CD14-positive monocyte (primary cell): ENCODE data around the gene UGT3A1. TPM values are rescaled to one million over a fixed set of nuclear protein-coding genes. Genes with fewer than 3 reads are reported as not detected.

Experiments
- DNase-seq, 3 donors: peaks; one replicate each; pipeline ENCODE4 v3.0.0-alpha.2; 2011 to 2022
- H2AFZ ChIP-seq: 2 replicates; pipeline ENCODE4 v1.6.0; 2012; ENCODE audit warnings: mild to moderate bottlenecking, low read depth, low read length, inconsistent platforms; ENCODE audit not compliant: insufficient read depth, poor library complexity, severe bottlenecking
- H3K27ac ChIP-seq, 2 donors: 1 replicate in 1 of 2; 2 replicates in 1 of 2; pipeline ENCODE4 v1.5.1; 2012 to 2013; ENCODE audit warnings: low read length in 2 of 2, control low read depth in 1 of 2, inconsistent platforms in 1 of 2, low read depth in 1 of 2, mild to moderate bottlenecking in 1 of 2
- H3K27me3 ChIP-seq, 2 donors: one replicate each; pipeline versions ENCODE4 v1.6.0 to v1.6.1; 2011 to 2013; ENCODE audit warnings: low read length in 2 of 2; ENCODE audit not compliant: control insufficient read depth in 2 of 2, insufficient read depth in 2 of 2
- H3K36me3 ChIP-seq, 2 donors: replicated peaks in 1 of 2; 1 replicate in 1 of 2; 2 replicates in 1 of 2; pipeline versions ENCODE4 v1.5.1 to v1.6.1; 2012 to 2013; ENCODE audit warnings: low read length in 2 of 2, control low read depth in 1 of 2, inconsistent platforms in 1 of 2, mild to moderate bottlenecking in 1 of 2; ENCODE audit not compliant: insufficient read depth in 2 of 2, control insufficient read depth in 1 of 2
- H3K4me1 ChIP-seq, 2 donors: 1 replicate in 1 of 2; 2 replicates in 1 of 2; pipeline versions ENCODE4 v1.5.1 to v1.6.1; 2012 to 2013; ENCODE audit warnings: low read length in 2 of 2, control low read depth in 1 of 2, inconsistent platforms in 1 of 2, mild to moderate bottlenecking in 1 of 2, moderate library complexity in 1 of 2; ENCODE audit not compliant: insufficient read depth in 2 of 2, control insufficient read depth in 1 of 2
- H3K4me2 ChIP-seq: replicated peaks from 2 replicates; pipeline ENCODE3; 2012; ENCODE audit warnings: low read length, moderate library complexity, mild to moderate bottlenecking; ENCODE audit not compliant: poor library complexity, severe bottlenecking; ENCODE audit errors: extremely low read depth
- H3K4me3 ChIP-seq, 3 experiments: fragments of 200-600 bp in 1 of 3; sonication (generic) in 1 of 3; replicated peaks in 1 of 3; 1 replicate in 2 of 3; 2 replicates in 1 of 3; pipeline ENCODE4 v1.5.1; 2011 to 2013; ENCODE audit warnings: low read length in 3 of 3, mild to moderate bottlenecking in 3 of 3, control low read depth in 2 of 3, low read depth in 2 of 3, inconsistent platforms in 1 of 3, moderate library complexity in 1 of 3
- H3K79me2 ChIP-seq: 2 replicates; pipeline ENCODE4 v1.6.0; 2012; ENCODE audit warnings: mild to moderate bottlenecking, control low read depth, inconsistent platforms, low read length, moderate library complexity; ENCODE audit not compliant: insufficient read depth
- H3K9ac ChIP-seq: 2 replicates; pipeline ENCODE4 v1.6.0; 2017; ENCODE audit warnings: low read length, mild to moderate bottlenecking; ENCODE audit not compliant: insufficient read depth, poor library complexity, severe bottlenecking
- H3K9me3 ChIP-seq, 2 donors: replicated peaks in 1 of 2; 1 replicate in 1 of 2; 2 replicates in 1 of 2; pipeline versions ENCODE4 v1.5.1 to v1.6.1; 2012 to 2013; ENCODE audit warnings: low read length in 2 of 2, control low read depth in 1 of 2; ENCODE audit not compliant: control insufficient read depth in 1 of 2, insufficient read depth in 1 of 2
- H4K20me1 ChIP-seq: 2 replicates; pipeline ENCODE4 v1.6.0; 2012; ENCODE audit warnings: mild to moderate bottlenecking, low read length, control low read depth, moderate library complexity; ENCODE audit not compliant: insufficient read depth
- H3K27ac Mint-ChIP-seq, 7 donors: one replicate each; pipeline ENCODE4 v1.8.0; 2020; ENCODE audit warnings: mild to moderate bottlenecking in 7 of 7, mixed read lengths in 7 of 7, moderate library complexity in 6 of 7, inconsistent platforms in 2 of 7
- H3K27me3 Mint-ChIP-seq, 3 donors: one replicate each; pipeline ENCODE4 v1.8.0; 2021 to 2022; ENCODE audit warnings: low read depth in 3 of 3, mild to moderate bottlenecking in 3 of 3, mixed read lengths in 3 of 3, moderate library complexity in 3 of 3, inconsistent platforms in 1 of 3
- H3K36me3 Mint-ChIP-seq, 2 donors: one replicate each; pipeline ENCODE4 v1.8.0; 2020; ENCODE audit warnings: mixed read lengths in 2 of 2, inconsistent platforms in 1 of 2, mild to moderate bottlenecking in 1 of 2
- H3K4me1 Mint-ChIP-seq: one replicate; pipeline ENCODE4 v1.8.0; 2020; ENCODE audit warnings: mild to moderate bottlenecking, mixed read lengths
- H3K4me3 Mint-ChIP-seq, 2 donors: one replicate each; pipeline ENCODE4 v1.8.0; 2020; ENCODE audit warnings: mild to moderate bottlenecking in 2 of 2, mixed read lengths in 2 of 2, moderate library complexity in 1 of 2
- H3K9me3 Mint-ChIP-seq, 7 donors: one replicate each; pipeline ENCODE4 v1.8.0; 2020 to 2022; ENCODE audit warnings: mixed read lengths in 7 of 7, mild to moderate bottlenecking in 6 of 7, moderate library complexity in 6 of 7, inconsistent platforms in 2 of 7
- WGBS: methylation state at CpG from one replicate; pipeline ENCODE4 v1.1.5; 2013; ENCODE audit warnings: missing lambda C conversion rate; ENCODE audit not compliant: insufficient coverage; 5-methylcytosine and 5-hydroxymethylcytosine counted together
- intact Hi-C, 2 donors: fragments of 100-400 bp; cut with micrococcal nuclease; formaldehyde crosslinking; loops; one replicate each; pipeline versions ENCODE4 v1.15.0 to v1.15.1; 2023
- polyA plus RNA-seq, 3 donors: library from polyadenylated mRNA; depleted of rRNA in 1 of 3; unstranded in 2 of 3; stranded (reverse) in 1 of 3; fragments of 300-500 nt in 2 of 3; fragments of >200 nt in 1 of 3; fragmentation: Illumina TruSeq in 2 of 3; gene quantifications; 1 replicate in 2 of 3; 2 replicates in 1 of 3; pipeline ENCODE4 v1.2.3, GENCODE V29; 2012 to 2021
- TF ChIP-seq, protein P1 (sequence below): fragments of 200-600 bp; IDR thresholded peaks from one replicate; pipeline ENCODE4 v1.8.0; 2022; ENCODE audit warnings: antibody characterized with exemption, mild to moderate bottlenecking

The UGT3A1 gene
- polyA plus RNA-seq, 3 donors, result not detected

DNA sequence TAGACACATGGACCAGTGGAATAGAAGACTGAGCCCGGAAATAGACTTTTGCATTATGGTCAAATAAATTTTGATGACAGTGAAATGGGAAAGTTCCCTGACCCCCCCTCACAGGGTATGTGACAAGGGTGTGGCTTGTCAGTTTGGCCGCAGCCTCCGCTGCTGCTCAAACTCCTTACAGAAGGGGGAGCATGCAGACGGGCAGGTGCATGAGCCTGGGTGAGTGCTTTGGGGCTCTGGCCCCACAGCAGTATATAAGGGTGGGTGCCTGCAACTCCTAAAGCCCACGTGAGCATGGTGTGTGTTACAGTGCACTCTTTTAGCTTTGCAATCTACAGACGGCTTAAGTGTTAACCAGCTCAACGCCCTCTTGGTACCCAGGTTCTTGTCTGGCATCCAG is 30.9 kb downstream of the UGT3A1 start:
- H3K4me3 ChIP-seq, result no peak overlapping the region
- peaks cover 6 to 20% of the 10 kb centered on the region in 2 donors for H3K9me3 ChIP-seq
- H3K9me3 Mint-ChIP-seq, result peaks cover 0 to 22% (median 20%) of the 10 kb centered on the region in 7 donors
- no peaks in the 10 kb centered on the region for H3K4me1 Mint-ChIP-seq
- H3K27me3 Mint-ChIP-seq, result peaks cover 0 to 4% (median 3%) of the 10 kb centered on the region in 3 donors
- no peak overlapping the region for H3K27ac ChIP-seq
- no peak overlapping the region for H3K9ac ChIP-seq
- TF ChIP-seq, protein P1, sequence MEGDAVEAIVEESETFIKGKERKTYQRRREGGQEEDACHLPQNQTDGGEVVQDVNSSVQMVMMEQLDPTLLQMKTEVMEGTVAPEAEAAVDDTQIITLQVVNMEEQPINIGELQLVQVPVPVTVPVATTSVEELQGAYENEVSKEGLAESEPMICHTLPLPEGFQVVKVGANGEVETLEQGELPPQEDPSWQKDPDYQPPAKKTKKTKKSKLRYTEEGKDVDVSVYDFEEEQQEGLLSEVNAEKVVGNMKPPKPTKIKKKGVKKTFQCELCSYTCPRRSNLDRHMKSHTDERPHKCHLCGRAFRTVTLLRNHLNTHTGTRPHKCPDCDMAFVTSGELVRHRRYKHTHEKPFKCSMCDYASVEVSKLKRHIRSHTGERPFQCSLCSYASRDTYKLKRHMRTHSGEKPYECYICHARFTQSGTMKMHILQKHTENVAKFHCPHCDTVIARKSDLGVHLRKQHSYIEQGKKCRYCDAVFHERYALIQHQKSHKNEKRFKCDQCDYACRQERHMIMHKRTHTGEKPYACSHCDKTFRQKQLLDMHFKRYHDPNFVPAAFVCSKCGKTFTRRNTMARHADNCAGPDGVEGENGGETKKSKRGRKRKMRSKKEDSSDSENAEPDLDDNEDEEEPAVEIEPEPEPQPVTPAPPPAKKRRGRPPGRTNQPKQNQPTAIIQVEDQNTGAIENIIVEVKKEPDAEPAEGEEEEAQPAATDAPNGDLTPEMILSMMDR, result no peak
- no peaks in the 10 kb centered on the region for H3K36me3 Mint-ChIP-seq
- H2AFZ ChIP-seq, result no peak overlapping the region
- no peaks in the 10 kb centered on the region for H3K4me1 ChIP-seq
- no peaks in the 10 kb centered on the region for H3K36me3 ChIP-seq
- H3K4me3 Mint-ChIP-seq, result no peak overlapping the region
- intact Hi-C loops, result no loop called here
- no peak overlapping the region for H3K4me2 ChIP-seq
- no peaks in the 10 kb centered on the region for H3K79me2 ChIP-seq
- H4K20me1 ChIP-seq, result no peaks in the 10 kb centered on the region
- no peaks in the 10 kb centered on the region for H3K27me3 ChIP-seq
- peak overlapping the region in 1 of 7 donors; percentile 50 for H3K27ac Mint-ChIP-seq
- WGBS, result 79% methylated on average over 3 of the region's 7 CpGs
- DNase-seq, result no peak

DNA sequence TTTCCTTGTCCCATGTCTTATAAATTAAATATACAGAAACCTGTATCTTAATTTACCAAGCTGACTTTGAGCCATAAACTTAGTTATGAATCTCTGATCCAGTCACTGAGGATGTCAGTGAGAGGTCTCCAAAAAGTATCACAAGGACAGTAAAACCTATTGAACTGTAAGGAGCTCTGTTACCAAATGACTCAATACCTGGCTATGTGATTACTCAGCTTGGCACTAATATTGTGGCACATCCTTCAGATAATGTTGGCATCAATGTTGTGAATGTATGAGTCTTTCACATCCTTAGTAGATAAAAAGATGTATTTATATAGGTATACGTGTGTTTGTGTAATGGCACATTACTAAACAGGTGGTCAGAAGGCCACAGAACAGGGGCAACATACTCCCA is 34.8 kb downstream of the UGT3A1 start:
- H3K4me1 Mint-ChIP-seq, result no peaks in the 10 kb centered on the region

More for the DNA sequence above, 34.8 kb downstream of the UGT3A1 start:
- TF ChIP-seq, protein P1, result no peak
- Mint-ChIP-seq H3K36me3 (no peaks in the 10 kb centered on the region), H3K9me3 (peaks cover 0 to 10% (median 5%) of the 10 kb centered on the region in 7 donors), H3K27ac (no peak overlapping the region), H3K27me3 (peaks cover 0 to 13% (median 2%) of the 10 kb centered on the region in 3 donors), H3K4me3 (no peak overlapping the region)
- DNase-seq, result no peak
- H2AFZ ChIP-seq, result no peak overlapping the region
- intact Hi-C loops, result no loop called here
- peaks cover 0 to 5% of the 10 kb centered on the region in 2 donors for H3K9me3 ChIP-seq
- no peaks in the 10 kb centered on the region for H4K20me1 ChIP-seq
- no peaks in the 10 kb centered on the region for H3K36me3 ChIP-seq
- H3K4me2 ChIP-seq, result no peak overlapping the region
- no peak overlapping the region for H3K4me3 ChIP-seq
- H3K79me2 ChIP-seq, result no peaks in the 10 kb centered on the region
- no CpG with 5 or more reads among the region's 1 CpG for WGBS
- no peaks in the 10 kb centered on the region for H3K4me1 ChIP-seq
- H3K27ac ChIP-seq, result no peak overlapping the region
- H3K9ac ChIP-seq, result no peak overlapping the region
- H3K27me3 ChIP-seq, result peaks cover 0 to 3% of the 10 kb centered on the region in 2 donors
